GM12891 (cell line): ENCODE results near the gene TBXAS1.

Experiments used
- PAX5 ChIP-seq: IDR thresholded peaks from 2 replicates; pipeline ENCODE4 v1.6.1; 2011; ENCODE audit warnings: low read length, moderate library complexity, mild to moderate bottlenecking; ENCODE audit not compliant: insufficient read depth, severe bottlenecking
- POLR2A ChIP-seq: IDR thresholded peaks from 2 replicates; pipeline ENCODE4 v1.6.1; 2011; ENCODE audit warnings: low read depth, low read length, control low read depth
- POLR2AphosphoS5 ChIP-seq: IDR thresholded peaks from 2 replicates; pipeline ENCODE4 v1.6.1; 2011; ENCODE audit warnings: low read depth, low read length, control low read depth
- SPI1 ChIP-seq: IDR thresholded peaks from 2 replicates; pipeline ENCODE4 v1.6.1; 2011; ENCODE audit warnings: low read depth, low read length, control low read depth
- TAF1 ChIP-seq: IDR thresholded peaks from 2 replicates; pipeline ENCODE4 v1.6.1; 2011; ENCODE audit warnings: low read depth, low read length, control low read depth

DNA sequence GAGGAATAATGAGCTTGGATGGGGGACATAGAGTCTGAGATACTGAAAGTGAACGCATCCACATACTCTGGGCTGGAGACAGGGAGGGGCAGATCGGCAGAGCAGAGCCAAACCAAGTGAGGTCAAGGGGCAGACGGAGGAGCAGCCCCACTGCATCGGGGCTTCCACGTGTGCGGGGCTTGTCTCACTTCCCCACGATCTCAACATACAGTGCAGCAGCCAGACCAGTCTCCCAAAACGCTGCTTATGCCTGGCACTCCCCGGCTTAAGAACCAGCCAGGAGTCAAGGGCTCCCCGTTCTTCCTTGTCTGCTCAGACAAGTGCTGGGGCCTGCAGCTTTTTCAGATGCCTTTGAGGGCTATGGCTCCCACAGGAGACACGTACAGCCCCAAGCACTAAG is 190.1 kb downstream of the TBXAS1 start:
- TF ChIP-seq SPI1 = no peak
- no peak for TF ChIP-seq TAF1
- no peak for TF ChIP-seq POLR2AphosphoS5
- no peak for TF ChIP-seq POLR2A
- no peak for TF ChIP-seq PAX5
